Activated CD8-positive, alpha-beta memory T cell treated with anti-CD3 and anti-CD28 coated beads for 24 hours (primary cell): Measurements from ENCODE around the gene CELF2.

ENCODE experiments used
- DNase-seq: peaks from one replicate; pipeline ENCODE4 v3.0.0-alpha.2; 2020

Gene CELF2

GRCh38 chr10:11377267-11377666 is 359.6 kb downstream of the CELF2 start:
- no peak for DNase-seq

GRCh38 chr10:11378835-11379234 is 361.2 kb downstream of the CELF2 start:
- DNase-seq: no peak

GRCh38 chr10:11379771-11380170 is 362.1 kb downstream of the CELF2 start:
- no peak for DNase-seq

GRCh38 chr10:11381023-11381422 is 363.4 kb downstream of the CELF2 start:
- no peak for DNase-seq

GRCh38 chr10:11381511-11381910 is 363.8 kb downstream of the CELF2 start:
- DNase-seq: no peak

- DNase-seq: no peak
These were observed 364.5 kb downstream of the CELF2 start for GRCh38 chr10:11382187-11382586.

GRCh38 chr10:11386044-11386443 is 368.4 kb downstream of the CELF2 start:
- no peak for DNase-seq
